Osteoblast (primary cell): ENCODE data around the gene SIAE. TPM values are rescaled to one million over a fixed set of nuclear protein-coding genes. Genes with fewer than 3 reads are reported as not detected.
A peak's percentile ranks its signal among the peaks of the same experiment; 100 is the strongest.

Experiments used
- DNase-seq: peaks from one replicate; pipeline ENCODE4 v3.0.0; 2011; ENCODE audit warnings: low spot score, mixed read lengths; ENCODE audit not compliant: insufficient read length; ENCODE audit errors: missing footprints
- H2AFZ ChIP-seq: 2 replicates; pipeline ENCODE4 v1.6.0; 2011; ENCODE audit warnings: mild to moderate bottlenecking, low read length
- H3K27ac ChIP-seq: 2 replicates; pipeline ENCODE4 v1.5.1; 2011; ENCODE audit warnings: mild to moderate bottlenecking, low read depth, low read length, moderate library complexity
- H3K27me3 ChIP-seq: 2 replicates; pipeline ENCODE4 v1.6.0; 2012; ENCODE audit warnings: mild to moderate bottlenecking, control low read depth, inconsistent platforms, low read length, moderate library complexity; ENCODE audit not compliant: insufficient read depth
- H3K36me3 ChIP-seq: 2 replicates; pipeline ENCODE4 v1.5.1; 2011; ENCODE audit warnings: mild to moderate bottlenecking, low read length, control low read depth, moderate library complexity; ENCODE audit not compliant: insufficient read depth
- H3K4me1 ChIP-seq: 2 replicates; pipeline ENCODE4 v1.5.1; 2011; ENCODE audit warnings: mild to moderate bottlenecking, low read length, control low read depth, moderate library complexity; ENCODE audit not compliant: insufficient read depth
- H3K4me2 ChIP-seq: 2 replicates; pipeline ENCODE4 v1.6.0; 2011; ENCODE audit warnings: mild to moderate bottlenecking, low read length; ENCODE audit not compliant: insufficient read depth
- H3K4me3 ChIP-seq: fragments of 200-600 bp; sonication (generic); 3 replicates; pipeline ENCODE4 v1.5.1; 2012; ENCODE audit warnings: mild to moderate bottlenecking, low read length, inconsistent platforms; ENCODE audit not compliant: insufficient read depth
- H3K79me2 ChIP-seq: 2 replicates; pipeline ENCODE4 v1.6.0; 2012; ENCODE audit warnings: mild to moderate bottlenecking, low read length, control low read depth, inconsistent platforms; ENCODE audit not compliant: insufficient read depth
- H3K9me3 ChIP-seq: 2 replicates; pipeline ENCODE4 v1.5.1; 2011; ENCODE audit warnings: low read depth, low read length, control low read depth
- H4K20me1 ChIP-seq: 2 replicates; pipeline ENCODE4 v1.6.0; 2012; ENCODE audit warnings: mild to moderate bottlenecking, low read length, control low read depth; ENCODE audit not compliant: insufficient read depth
- CTCF ChIP-seq: IDR thresholded peaks from 2 replicates; pipeline ENCODE4 v1.5.1; 2011; ENCODE audit warnings: mild to moderate bottlenecking, low read depth, low read length, moderate library complexity; ENCODE audit errors: extremely low read depth
- total RNA-seq: library from RNA; depleted of rRNA; stranded (reverse); fragments of >200 nt; gene quantifications from 2 replicates; pipeline ENCODE4 v1.2.3, GENCODE V29; 2012

The SIAE gene
- total RNA-seq, 1 donor = 10.5 TPM

- peak; percentile 13 for DNase-seq
- H2AFZ ChIP-seq = no peak overlapping the region
- no peak overlapping the region for H3K27ac ChIP-seq
- no peaks in the 10 kb centered on the region for H3K36me3 ChIP-seq
- H4K20me1 ChIP-seq = no peaks in the 10 kb centered on the region
- H3K9me3 ChIP-seq = no peaks in the 10 kb centered on the region
- H3K4me3 ChIP-seq = no peak overlapping the region
- H3K79me2 ChIP-seq = no peaks in the 10 kb centered on the region
- no peak for TF ChIP-seq CTCF
- peaks cover 4% of the 10 kb centered on the region for H3K27me3 ChIP-seq
- H3K4me2 ChIP-seq = no peak overlapping the region
- no peaks in the 10 kb centered on the region for H3K4me1 ChIP-seq
Measured at GRCh38 chr11:124600621-124601320, 72.8 kb downstream of the SIAE start.

GRCh38 chr11:124597626-124598025 is 75.9 kb downstream of the SIAE start:
- DNase-seq = no peak
- Histone ChIP-seq H2AFZ (no peak overlapping the region), H3K27ac (no peak overlapping the region), H3K79me2 (no peaks in the 10 kb centered on the region), H3K9me3 (no peaks in the 10 kb centered on the region), H3K36me3 (no peaks in the 10 kb centered on the region), H4K20me1 (no peaks in the 10 kb centered on the region), H3K4me1 (no peaks in the 10 kb centered on the region), H3K27me3 (peaks cover 6% of the 10 kb centered on the region), H3K4me2 (no peak overlapping the region), H3K4me3 (no peak overlapping the region)
- TF ChIP-seq CTCF = no peak

GRCh38 chr11:124595302-124595701 is 78.2 kb downstream of the SIAE start:
- no peak for DNase-seq
- Histone ChIP-seq H3K9me3 (no peaks in the 10 kb centered on the region), H3K4me1 (no peaks in the 10 kb centered on the region), H3K79me2 (no peaks in the 10 kb centered on the region), H2AFZ (no peak overlapping the region), H4K20me1 (no peaks in the 10 kb centered on the region), H3K4me3 (no peak overlapping the region), H3K27me3 (peaks cover 6% of the 10 kb centered on the region), H3K27ac (no peak overlapping the region), H3K4me2 (no peak overlapping the region), H3K36me3 (no peaks in the 10 kb centered on the region)
- TF ChIP-seq CTCF = no peak

GRCh38 chr11:124592627-124593026 is 80.9 kb downstream of the SIAE start:
- no peak for TF ChIP-seq CTCF
- H2AFZ ChIP-seq = no peak overlapping the region
- H3K4me1 ChIP-seq = no peaks in the 10 kb centered on the region
- no peaks in the 10 kb centered on the region for H3K79me2 ChIP-seq
- H3K4me3 ChIP-seq = no peak overlapping the region
- no peaks in the 10 kb centered on the region for H4K20me1 ChIP-seq
- no peak overlapping the region for H3K4me2 ChIP-seq
- H3K36me3 ChIP-seq = no peaks in the 10 kb centered on the region
- H3K9me3 ChIP-seq = no peaks in the 10 kb centered on the region
- DNase-seq = no peak
- peaks cover 6% of the 10 kb centered on the region for H3K27me3 ChIP-seq
- no peak overlapping the region for H3K27ac ChIP-seq
